IPS DF 19.7 (cell line): ENCODE data around the gene MARCHF7.
A peak's percentile ranks its signal among the peaks of the same experiment; 100 is the strongest.
"Not testable (repeated sequence)": the region's sequence is repeated elsewhere in the genome, so short reads cannot be mapped to it uniquely, and the experiment has no call there.

Experiments
- DNase-seq: peaks from one replicate; pipeline ENCODE4 v3.0.0-alpha.2; 2013; ENCODE audit warnings: low read depth, low spot score

Gene MARCHF7, protein sequence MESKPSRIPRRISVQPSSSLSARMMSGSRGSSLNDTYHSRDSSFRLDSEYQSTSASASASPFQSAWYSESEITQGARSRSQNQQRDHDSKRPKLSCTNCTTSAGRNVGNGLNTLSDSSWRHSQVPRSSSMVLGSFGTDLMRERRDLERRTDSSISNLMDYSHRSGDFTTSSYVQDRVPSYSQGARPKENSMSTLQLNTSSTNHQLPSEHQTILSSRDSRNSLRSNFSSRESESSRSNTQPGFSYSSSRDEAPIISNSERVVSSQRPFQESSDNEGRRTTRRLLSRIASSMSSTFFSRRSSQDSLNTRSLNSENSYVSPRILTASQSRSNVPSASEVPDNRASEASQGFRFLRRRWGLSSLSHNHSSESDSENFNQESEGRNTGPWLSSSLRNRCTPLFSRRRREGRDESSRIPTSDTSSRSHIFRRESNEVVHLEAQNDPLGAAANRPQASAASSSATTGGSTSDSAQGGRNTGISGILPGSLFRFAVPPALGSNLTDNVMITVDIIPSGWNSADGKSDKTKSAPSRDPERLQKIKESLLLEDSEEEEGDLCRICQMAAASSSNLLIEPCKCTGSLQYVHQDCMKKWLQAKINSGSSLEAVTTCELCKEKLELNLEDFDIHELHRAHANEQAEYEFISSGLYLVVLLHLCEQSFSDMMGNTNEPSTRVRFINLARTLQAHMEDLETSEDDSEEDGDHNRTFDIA

DNA sequence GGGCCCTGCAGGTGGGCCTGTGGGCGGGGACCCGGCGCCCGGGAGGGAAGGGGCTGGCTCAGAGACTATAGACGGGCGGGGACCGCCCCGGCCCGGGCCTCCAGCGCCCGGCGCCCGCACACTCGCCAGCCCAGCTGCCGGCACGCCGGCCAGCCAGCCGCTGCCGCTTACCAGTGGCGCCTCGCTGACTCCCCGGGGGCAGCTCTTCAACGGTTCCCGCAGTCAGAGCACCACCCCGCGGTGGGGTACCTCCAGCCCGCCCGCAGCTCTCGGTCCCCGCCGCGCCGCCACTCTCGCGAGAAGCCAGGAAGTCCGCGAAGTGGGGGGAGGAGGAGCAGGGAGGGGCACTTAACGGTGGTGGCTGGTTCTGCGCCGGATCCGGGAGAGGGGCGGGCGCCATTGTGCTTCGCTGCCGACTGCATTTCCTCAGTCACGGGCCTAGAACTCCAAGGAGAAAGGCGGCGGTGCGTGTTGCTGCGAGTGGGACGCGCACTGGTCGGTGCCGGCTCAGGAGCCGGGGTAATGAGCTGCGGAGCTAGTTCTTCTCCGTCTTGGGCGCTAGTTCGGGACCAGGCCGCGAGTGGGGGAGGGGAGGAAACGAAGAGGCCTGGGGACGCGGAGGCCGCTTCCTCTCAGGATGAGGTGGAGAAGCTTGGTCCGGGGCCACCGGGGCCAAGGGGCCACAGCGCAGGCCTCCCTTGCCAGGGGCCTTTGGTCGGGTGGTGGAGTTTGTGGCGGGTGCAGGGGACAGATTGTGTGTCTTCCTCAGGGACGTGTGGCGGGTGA, at the start of gene MARCHF7:
TSS of gene MARCHF7 (plus strand) at position 364 of the 786 bp plus-strand sequence. CDS start 16,517 bp downstream, outside the sequence.
- DNase-seq: peak; percentile 68

DNA sequence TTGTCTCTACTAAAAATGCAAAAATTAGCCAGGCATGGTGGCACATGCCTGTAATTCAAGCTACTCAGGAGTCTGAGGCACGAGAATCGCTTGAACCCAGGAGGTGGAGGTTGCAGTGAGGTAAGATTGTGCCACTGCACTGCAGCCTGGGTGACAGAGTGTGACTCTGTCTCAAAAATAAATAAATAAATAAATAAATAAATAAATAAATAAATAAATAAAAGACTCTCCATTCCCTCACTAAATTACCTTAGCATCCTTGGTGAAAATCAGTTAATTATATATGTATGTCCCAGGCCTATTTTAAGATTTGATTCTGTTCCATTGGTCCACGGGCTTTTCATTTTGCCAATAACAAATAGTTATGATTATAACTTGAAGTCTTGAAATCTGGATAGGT, 44.9 kb upstream of the MARCHF7 start:
- DNase-seq: not testable (repeated sequence)

GRCh38 chr2:159671047-159671446, 41.3 kb upstream of the MARCHF7 start:
- no peak for DNase-seq

GRCh38 chr2:159677654-159678053, 34.7 kb upstream of the MARCHF7 start:
- no peak for DNase-seq

DNA sequence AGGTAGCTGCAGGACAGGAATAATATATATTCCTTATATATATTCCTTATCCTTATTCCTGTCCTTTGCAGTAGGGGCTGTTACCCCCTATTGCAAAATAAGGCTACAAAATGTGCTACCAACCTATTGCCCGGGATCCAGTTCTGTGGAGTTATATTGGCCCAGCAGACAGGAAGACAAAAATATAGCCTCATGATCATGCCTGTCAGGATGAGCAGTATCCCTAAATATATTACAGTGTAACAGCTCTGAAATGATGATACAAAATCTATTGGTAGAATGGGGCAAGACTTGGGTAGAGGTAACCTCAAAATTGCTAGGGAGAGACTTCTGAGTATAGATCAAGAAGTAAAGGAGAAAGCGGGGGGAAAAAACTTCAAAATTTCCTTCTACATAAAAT, 31.6 kb upstream of the MARCHF7 start:
- no peak for DNase-seq

- no peak for DNase-seq
Measured at GRCh38 chr2:159683817-159684216, 28.5 kb upstream of the MARCHF7 start.

DNA sequence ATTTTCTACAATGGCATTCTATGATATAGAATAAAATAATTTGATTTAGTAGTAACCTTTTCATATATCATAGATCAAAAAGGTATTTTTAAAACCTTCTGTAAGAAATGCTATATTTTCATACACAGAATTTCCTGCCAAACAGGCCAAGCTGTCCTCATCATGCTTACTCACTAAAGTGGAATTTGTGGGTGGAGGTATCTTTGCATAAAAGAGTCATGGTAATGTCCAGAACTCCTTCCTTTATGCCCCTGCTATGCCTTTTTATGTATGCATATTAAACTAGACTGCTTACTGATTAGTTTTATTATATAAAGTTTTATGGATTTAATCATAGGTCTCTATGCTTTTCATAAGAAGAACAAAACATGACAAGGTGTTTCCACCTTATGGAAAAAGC, 27.5 kb upstream of the MARCHF7 start:
- DNase-seq: no peak

DNA sequence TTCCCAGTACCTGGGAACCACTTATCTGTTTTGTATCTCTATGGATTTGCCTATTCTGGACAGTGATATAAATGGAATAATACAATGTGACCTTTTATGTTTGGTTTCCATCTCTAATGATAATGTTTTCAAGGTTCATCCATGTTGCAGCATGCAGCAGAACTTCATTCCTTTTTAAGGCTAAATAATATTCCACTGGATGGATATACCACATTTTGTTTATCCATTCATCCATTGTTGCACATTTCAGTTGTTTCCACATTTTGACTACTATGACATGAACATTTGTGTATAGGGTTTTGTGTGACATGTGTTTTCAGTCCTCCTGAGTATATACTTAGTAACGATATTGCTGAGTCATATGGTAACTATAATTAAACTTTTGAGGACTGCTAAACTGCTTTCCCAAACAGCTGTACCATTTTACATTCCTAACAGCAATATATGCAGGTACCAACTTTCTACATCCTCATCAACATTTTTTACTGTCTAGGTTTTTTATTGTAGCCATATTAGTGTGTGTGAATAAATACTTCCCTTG, 17.7 kb upstream of the MARCHF7 start:
- DNase-seq: no peak

DNA sequence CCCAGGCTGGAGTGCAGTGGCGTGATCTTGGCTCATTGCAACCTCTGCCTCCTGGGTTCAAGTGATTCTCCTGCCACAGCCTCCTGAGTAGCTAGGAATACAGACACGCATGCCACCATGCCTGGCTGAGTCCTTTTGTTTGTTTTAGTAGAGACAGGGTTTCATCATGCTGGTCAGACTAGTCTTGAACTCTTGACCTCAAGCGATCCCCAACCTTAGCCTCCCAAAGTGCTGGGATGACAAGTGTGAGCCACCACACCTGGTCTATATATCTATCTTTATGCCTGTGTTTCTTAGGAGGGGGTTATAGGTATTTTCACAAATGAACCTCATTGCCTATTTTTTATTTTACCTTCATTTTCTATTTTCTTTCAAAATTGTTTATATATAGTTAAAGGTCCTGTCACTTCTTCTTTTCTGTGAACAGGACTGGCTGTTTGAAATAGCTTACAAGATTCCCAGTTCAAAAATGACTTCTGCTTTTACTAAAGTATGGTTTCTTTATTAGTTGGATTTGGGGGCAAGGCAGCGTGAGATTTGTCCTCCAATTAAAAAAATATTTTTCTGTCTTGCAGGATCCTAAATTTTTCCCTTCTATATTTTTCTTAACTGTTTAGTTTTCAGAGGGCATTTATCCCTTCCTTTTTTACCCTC, 16.4 kb upstream of the MARCHF7 start:
- DNase-seq: no peak

DNA sequence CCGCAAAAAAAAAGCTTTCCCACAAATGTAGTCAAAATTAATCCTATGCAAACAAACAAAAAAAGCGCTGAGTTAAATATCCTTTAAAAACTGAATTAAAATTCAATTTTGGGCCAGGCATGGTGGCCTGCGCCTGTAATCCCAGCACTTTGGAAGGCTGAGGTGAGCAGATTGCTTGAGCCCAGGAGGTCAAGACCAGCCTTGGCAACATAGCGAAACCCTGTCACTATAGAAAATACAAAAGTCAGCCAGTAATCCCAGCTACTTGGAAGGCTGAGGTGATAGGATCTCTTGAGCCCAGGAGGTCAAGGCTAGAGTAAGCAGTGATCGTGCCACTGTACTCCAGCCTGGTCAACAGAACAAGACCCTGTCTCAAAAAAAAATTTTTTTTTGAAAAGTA, 8.8 kb upstream of the MARCHF7 start:
- no peak for DNase-seq

- no peak for DNase-seq
Measured at GRCh38 chr2:159706385-159706980, 5.8 kb upstream of the MARCHF7 start.

- no peak for DNase-seq
Measured at GRCh38 chr2:159708066-159708760, 4.1 kb upstream of the MARCHF7 start.

GRCh38 chr2:159710601-159711180, 1.6 kb upstream of the MARCHF7 start:
- no peak for DNase-seq

DNA sequence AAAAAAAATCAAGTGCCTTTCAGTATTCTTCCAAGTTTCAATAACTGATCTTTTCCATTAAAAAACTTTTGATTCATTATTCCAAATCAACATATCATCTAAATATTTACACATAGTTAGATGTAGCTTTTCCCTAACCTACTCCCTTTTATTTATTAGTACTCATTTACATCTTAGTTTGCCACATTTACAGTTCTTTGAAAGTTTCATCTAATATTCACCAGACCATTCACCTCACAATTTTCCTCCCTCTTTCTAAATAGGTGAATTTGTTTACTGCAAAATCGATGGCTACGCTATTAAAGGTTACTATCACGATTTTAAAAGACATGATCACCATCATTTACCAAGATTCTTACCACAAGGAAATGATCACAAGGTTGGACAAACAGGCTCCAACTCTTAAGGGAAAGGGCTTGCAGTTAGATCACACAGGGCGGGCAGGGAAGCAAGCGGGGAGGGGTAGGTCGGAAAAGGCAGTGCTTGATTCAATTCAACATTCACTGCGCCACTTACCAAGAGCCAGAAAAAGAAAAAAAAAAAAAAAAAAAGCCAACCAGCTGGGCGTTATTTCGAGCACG, 654 bp upstream of the MARCHF7 start:
- no peak for DNase-seq

DNA sequence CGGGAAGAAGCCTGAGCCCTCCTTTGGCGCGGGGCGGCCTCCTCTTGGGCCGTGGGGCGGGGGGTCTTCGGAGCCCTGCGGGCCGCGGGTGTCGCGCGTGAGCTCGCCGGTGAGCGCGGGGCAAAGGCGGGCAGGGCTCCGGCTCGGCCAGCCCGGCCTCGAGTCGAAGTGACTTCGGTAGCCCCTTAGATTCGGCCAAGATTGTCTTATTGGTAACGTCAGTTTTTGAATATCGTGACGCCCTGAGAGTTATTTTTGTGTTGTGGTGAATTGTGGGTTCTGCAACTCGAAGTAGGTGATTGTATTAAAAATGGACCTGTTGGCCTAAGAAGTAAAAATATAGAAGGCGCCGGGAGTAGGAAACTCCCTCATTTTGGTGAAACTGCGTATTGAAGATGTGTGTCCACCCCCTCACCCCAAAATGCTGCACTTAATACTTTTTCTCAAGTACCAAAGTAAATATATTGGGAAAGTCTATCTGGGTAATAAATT, 669 bp downstream of the MARCHF7 start:
- DNase-seq: no peak

GRCh38 chr2:159713631-159714246, 1.4 kb downstream of the MARCHF7 start:
- DNase-seq: no peak

- DNase-seq: no peak
Measured at GRCh38 chr2:159714247-159714930, 2.1 kb downstream of the MARCHF7 start.

DNA sequence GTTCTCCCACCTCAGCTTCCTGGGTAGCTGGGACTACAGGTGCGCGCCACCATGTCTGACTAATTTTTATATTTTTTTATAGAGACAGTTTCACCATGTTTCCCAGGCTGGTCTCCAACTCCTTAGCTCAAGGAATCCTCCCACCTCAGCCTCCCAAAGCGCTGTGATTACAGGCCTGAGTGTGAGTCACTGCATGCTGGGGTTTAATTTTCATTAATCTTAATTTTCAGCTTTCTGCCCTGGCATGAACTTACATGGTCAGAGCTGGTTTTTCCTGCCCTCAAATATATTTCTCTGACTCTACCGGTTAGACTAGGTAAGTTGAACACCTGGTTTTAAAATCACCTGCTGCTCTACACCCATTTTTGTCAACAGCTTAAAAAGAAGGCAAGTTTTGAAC, 3.1 kb downstream of the MARCHF7 start:
- DNase-seq: no peak
